Measurements from ENCODE around the gene WASL.

WASL gene

DNA sequence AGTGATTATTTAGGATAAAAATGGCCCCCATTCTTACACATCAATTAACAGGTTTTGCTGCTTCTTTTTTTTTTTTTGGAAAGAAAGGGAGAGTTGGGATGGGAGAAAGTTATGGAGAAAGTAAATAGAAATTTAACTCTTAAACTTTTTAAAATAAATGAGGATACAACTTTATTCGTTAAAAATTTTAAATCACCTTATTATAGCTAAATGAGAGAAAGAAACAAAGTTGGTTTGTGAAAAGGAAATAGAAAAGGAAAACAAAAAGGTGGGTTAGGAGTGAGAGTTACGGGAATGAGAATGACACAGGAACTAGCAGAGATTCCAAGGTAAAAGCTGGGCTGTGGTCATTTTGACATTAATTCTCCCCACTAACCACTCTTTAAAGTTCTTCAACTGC, 58.3 kb downstream of the WASL start:
- peaks cover 0 to under 1% (median under 1%) of the 10 kb centered on the region in 4 donors for H3K4me1 ChIP-seq
- DNase-seq: no peak
- intact Hi-C loops (cut with DNase I; ENCODE audit: low total_unique reads): no loop called here
- no peak overlapping the region for H3K4me3 ChIP-seq
- no peaks in the 10 kb centered on the region for H3K9me3 ChIP-seq
- peaks cover 19 to 44% (median 41%) of the 10 kb centered on the region in 3 donors for H3K36me3 ChIP-seq
- H3K27ac ChIP-seq: no peak overlapping the region
- no peaks in the 10 kb centered on the region for H3K27me3 ChIP-seq
- TF ChIP-seq CTCF (IDR thresholded peaks at IDR 0.05): no peak

DNA sequence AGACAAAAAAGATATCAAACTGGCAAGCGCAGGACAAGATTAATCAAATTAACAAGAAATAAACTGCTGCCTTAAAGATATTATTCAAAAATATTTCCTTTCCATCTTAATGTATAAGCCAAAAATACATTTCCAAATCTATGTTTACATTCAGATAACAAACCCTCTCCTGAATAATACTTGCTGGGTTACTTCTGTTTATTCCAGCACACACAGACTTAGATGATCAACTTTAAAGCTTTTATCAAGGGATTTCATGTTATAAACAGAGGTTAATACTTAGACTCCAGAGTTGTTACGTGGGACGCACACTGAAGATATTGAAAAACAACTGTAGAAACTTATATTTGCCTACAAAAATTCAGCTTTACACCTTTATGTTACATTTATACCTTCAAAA, 59.6 kb downstream of the WASL start:
- no peak for DNase-seq
- no peak overlapping the region for H3K27ac ChIP-seq
- no peaks in the 10 kb centered on the region for H3K27me3 ChIP-seq
- H3K9me3 ChIP-seq: no peaks in the 10 kb centered on the region
- intact Hi-C loops (cut with DNase I; ENCODE audit: low total_unique reads): no loop called here
- no peaks in the 10 kb centered on the region for H3K4me1 ChIP-seq
- H3K4me3 ChIP-seq: no peak overlapping the region
- no peak for TF ChIP-seq CTCF (IDR thresholded peaks at IDR 0.05)
- peaks cover 16 to 41% (median 40%) of the 10 kb centered on the region in 3 donors for H3K36me3 ChIP-seq

DNA sequence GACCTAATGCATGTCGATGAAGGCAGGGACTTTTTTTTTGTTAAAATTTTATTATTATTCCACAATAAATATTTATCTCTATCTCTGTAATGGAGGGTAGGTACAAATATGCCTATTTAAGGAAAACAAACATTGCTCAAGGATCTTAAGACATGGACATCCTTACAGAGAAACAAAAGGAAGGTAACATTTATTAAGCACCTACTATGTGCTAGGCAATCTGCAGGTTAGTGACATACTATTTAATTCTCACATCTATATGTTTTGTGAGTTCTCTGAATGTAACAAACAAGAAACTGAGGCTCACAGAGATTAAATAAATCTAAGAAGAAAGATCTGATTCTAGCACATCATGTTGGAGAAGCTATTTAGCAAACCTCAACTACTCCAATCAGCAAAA, 61.1 kb downstream of the WASL start:
- no peak for DNase-seq
- Histone ChIP-seq H3K4me1 (no peaks in the 10 kb centered on the region), H3K27ac (no peak overlapping the region), H3K27me3 (no peaks in the 10 kb centered on the region), H3K4me3 (no peak overlapping the region), H3K36me3 (peaks cover 15 to 34% (median 30%) of the 10 kb centered on the region in 3 donors), H3K9me3 (no peaks in the 10 kb centered on the region)
- no peak for TF ChIP-seq CTCF (IDR thresholded peaks at IDR 0.05)
- intact Hi-C loops (cut with DNase I; ENCODE audit: low total_unique reads): no loop called here

- Histone ChIP-seq H3K4me3 (no peak overlapping the region), H3K27me3 (no peaks in the 10 kb centered on the region), H3K27ac (no peak overlapping the region), H3K4me1 (no peaks in the 10 kb centered on the region), H3K9me3 (no peaks in the 10 kb centered on the region), H3K36me3 (peaks cover 10 to 29% (median 25%) of the 10 kb centered on the region in 3 donors)
- no peak for TF ChIP-seq CTCF (IDR thresholded peaks at IDR 0.05)
- intact Hi-C loops (cut with DNase I; ENCODE audit: low total_unique reads): no loop called here
- DNase-seq: no peak
These were observed 61.6 kb downstream of the WASL start for GRCh38 chr7:123687161-123687560.

GRCh38 chr7:123682690-123683089, 66.1 kb downstream of the WASL start:
- DNase-seq: no peak
- no peak overlapping the region for H3K4me3 ChIP-seq
- peaks cover 5 to 25% (median 16%) of the 10 kb centered on the region in 3 donors for H3K36me3 ChIP-seq
- H3K27me3 ChIP-seq: no peaks in the 10 kb centered on the region
- H3K9me3 ChIP-seq: no peaks in the 10 kb centered on the region
- H3K4me1 ChIP-seq: no peaks in the 10 kb centered on the region
- peak; percentile 50 to 54 for TF ChIP-seq CTCF (IDR thresholded peaks at IDR 0.05)
- H3K27ac ChIP-seq: no peak overlapping the region
- intact Hi-C loops (cut with DNase I; ENCODE audit: low total_unique reads): loop anchor here (5.0 kb wide), 1 partner anchor 185 kb away; no protein-coding TSS in a partner anchor

DNA sequence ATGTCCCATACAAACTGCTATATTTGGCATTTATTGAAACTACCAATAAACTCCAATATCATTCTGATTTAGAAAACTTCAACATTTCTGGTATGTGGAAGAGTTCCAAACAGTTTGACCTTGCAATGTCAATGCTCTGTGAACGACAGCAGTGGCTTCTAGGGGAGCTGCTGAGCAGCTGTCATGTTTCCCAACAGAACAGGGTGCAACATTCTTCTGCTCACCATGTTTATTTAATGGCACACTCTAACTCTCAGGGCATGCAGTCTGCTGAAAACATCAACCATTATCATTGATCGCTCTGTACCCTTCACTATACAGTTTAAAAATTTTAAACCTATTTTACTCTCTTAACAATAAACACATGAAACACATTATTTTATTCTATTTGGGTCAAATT, 67.2 kb downstream of the WASL start:
- Histone ChIP-seq H3K27ac (no peak overlapping the region), H3K4me3 (no peak overlapping the region), H3K27me3 (no peaks in the 10 kb centered on the region), H3K36me3 (peaks cover 5 to 18% (median 16%) of the 10 kb centered on the region in 3 donors), H3K9me3 (no peaks in the 10 kb centered on the region), H3K4me1 (no peaks in the 10 kb centered on the region)
- intact Hi-C loops (cut with DNase I; ENCODE audit: low total_unique reads): loop anchor here (5.0 kb wide), 1 partner anchor 186 kb away; no protein-coding TSS in a partner anchor
- DNase-seq: no peak
- no peak for TF ChIP-seq CTCF (IDR thresholded peaks at IDR 0.05)

Measured in tibial artery (tissue), 4 donors.